ENCODE data around the gene IPO8.
"Not testable (repeated sequence)": the region's sequence is repeated elsewhere in the genome, so short reads cannot be mapped to it uniquely, and the experiment has no call there.

IPO8 gene

GRCh38 chr12:30687265-30687986 is 8.2 kb downstream of the IPO8 start:
- no peak for DNase-seq

- DNase-seq, result no peak
Measured at GRCh38 chr12:30679241-30679640, 16.4 kb downstream of the IPO8 start.

GRCh38 chr12:30678221-30678620 is 17.4 kb downstream of the IPO8 start:
- no peak for DNase-seq

GRCh38 chr12:30661210-30661609 is 34.5 kb downstream of the IPO8 start:
- DNase-seq, result no peak

- no peak for DNase-seq
Measured at GRCh38 chr12:30652034-30652696, 43.5 kb downstream of the IPO8 start.

GRCh38 chr12:30646821-30647220 is 48.8 kb downstream of the IPO8 start:
- no peak for DNase-seq

GRCh38 chr12:30643366-30643765 is 52.3 kb downstream of the IPO8 start:
- DNase-seq, result no peak

- DNase-seq, result no peak
Measured at GRCh38 chr12:30640392-30640791, 55.3 kb downstream of the IPO8 start.

GRCh38 chr12:30635385-30635784 is 60.3 kb downstream of the IPO8 start:
- no peak for DNase-seq

- DNase-seq, result no peak
Measured at GRCh38 chr12:30631740-30632139, 63.9 kb downstream of the IPO8 start.

- DNase-seq, result no peak
Measured at GRCh38 chr12:30630979-30631285, 64.7 kb downstream of the IPO8 start.

- DNase-seq, result no peak
Measured at GRCh38 chr12:30630076-30630978, 65.3 kb downstream of the IPO8 start.

GRCh38 chr12:30626847-30627246 is 68.8 kb downstream of the IPO8 start:
- no peak for DNase-seq

GRCh38 chr12:30624009-30624408 is 71.7 kb downstream of the IPO8 start:
- DNase-seq, result no peak

- DNase-seq, result no peak
Measured at GRCh38 chr12:30622509-30622908, 73.2 kb downstream of the IPO8 start.

- not testable (repeated sequence) for DNase-seq
Measured at GRCh38 chr12:30621663-30622241, 73.9 kb downstream of the IPO8 start.

- no peak for DNase-seq
Measured at GRCh38 chr12:30617346-30618016, 78.2 kb downstream of the IPO8 start.

GRCh38 chr12:30614031-30614430 is 81.6 kb downstream of the IPO8 start:
- DNase-seq, result no peak

GRCh38 chr12:30613119-30613830 is 82.4 kb downstream of the IPO8 start:
- no peak for DNase-seq

- DNase-seq, result no peak
Measured at GRCh38 chr12:30610718-30611117, 85.0 kb downstream of the IPO8 start.

- DNase-seq, result not testable (repeated sequence)
Measured at GRCh38 chr12:30609819-30610218, 85.8 kb downstream of the IPO8 start.

- DNase-seq, result not testable (repeated sequence)
Measured at GRCh38 chr12:30604302-30604701, 91.4 kb downstream of the IPO8 start.

All from stimulated activated CD4-positive, alpha-beta T cell treated with anti-CD3 and anti-CD28 coated beads, Interleukin-4, amount 100 ng/mL, for 1 hour (primary cell).